SW480 (cell line): ENCODE measurements around the gene HEATR5A.
A peak's percentile ranks its signal among the peaks of the same experiment; 100 is the strongest.
"Not testable (repeated sequence)": the region's sequence is repeated elsewhere in the genome, so short reads cannot be mapped to it uniquely, and the experiment has no call there.

Experiments
- DNase-seq: peaks from one replicate; pipeline ENCODE4 v3.0.0-alpha.2; 2016; ENCODE audit warnings: low spot score

The HEATR5A gene

DNA sequence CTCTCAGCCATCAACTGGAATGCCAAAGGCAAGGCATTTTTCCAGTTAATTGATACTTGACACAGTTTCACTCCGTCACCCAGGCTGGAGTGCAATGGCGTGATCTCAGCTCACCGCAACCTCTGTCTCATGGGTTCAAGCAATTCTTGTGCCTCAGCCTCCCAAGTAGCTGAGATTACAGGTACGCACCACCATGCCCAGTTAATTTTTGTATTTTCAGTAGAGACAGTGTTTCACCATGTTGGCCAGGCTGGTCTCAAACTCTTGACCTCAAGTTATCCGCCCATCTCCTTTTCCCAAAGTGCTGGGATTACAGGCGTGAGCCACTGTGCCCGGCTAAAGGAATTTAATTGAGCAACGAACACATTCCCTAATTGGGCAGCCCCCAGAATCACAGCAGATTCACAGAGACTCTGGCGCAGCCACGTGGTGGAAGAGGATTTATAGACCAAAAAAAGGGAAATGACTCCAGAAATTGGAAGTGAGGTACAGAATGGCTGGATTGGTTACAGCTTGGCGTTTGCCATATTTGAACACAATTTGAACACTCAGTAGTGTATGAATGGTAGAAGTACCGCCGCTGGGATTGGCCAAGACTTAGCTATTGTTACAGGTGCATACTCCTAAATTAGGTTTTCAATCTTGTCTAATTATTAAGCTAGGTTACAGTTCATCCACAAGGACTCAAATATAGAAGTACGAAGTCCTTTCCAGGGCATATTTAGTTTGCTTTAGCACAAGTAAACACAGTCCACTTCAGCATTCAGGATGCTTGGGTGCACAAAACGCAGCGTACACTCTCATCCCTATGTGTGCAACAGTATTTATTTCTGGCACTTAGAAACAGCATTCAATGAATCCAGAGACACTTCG lies 162.6 kb downstream of the HEATR5A start:
- not testable (repeated sequence) for DNase-seq

DNA sequence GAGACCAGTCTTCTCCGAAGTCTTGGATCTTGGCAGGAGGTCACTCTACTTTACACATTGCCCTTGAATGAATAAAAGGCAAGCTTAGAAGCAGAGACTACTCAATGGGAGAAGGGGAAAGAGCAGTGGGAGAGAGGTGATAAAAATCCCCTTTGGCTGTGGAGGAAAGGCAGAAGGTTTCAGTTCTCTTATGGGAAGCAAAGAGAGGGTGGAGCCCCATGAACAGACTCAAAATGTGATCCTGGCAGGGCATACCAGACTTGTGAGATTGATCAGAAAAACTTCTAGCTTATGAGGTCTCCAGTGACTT lies 163.2 kb downstream of the HEATR5A start:
- DNase-seq = no peak

DNA sequence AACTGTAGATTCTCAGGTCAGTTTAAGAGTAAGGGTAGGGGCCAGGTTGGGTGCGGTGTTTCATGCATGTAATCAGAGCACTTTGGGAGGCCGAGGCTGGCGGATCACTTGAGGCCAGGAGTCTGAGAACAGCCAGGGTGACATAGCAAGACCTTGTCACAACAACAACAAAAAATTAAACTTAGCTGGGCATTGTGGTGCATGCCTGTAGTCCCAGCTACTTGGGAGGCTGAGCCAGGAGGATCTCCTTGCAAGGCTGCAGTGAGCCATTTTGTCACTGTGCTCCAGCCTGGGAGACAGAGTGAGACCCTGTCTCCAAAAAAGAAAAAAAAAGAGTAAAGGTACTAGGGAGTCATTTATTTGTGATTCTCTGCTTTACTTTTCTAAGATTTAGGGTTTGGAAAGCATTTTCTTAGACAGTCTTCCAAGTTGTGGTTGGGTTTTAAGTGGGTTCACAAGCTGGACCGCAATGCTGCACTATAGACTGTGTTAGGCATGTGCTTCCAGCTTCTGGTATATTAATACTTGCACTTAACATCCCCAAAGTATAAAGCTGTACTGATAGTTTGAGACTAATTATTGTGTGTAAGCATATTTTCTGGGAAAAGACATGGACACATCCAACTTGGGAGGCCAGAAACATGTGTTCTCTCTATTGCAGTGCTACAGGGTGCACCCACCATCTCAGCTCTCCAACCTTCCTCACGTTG lies 163.7 kb downstream of the HEATR5A start:
- DNase-seq = no peak

DNA sequence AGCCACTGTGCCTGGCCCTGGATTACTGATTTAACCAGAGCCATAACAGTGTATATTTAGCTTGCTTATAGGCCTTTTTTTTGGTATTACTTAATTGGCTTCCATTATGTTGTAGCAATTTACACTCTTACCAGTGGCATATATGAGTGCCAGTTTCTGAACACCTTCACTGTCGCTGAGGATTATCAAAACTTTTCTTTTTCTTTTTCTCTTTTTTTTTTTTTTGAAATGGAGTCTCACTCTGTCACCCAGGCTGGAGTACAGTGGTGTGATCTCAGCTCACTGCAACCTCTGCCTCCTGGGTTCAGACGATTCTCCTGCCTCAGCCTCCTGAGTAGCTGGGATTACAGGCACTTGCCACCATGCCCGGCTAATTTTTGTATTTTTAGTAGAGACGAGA lies 164.4 kb downstream of the HEATR5A start:
- not testable (repeated sequence) for DNase-seq

DNA sequence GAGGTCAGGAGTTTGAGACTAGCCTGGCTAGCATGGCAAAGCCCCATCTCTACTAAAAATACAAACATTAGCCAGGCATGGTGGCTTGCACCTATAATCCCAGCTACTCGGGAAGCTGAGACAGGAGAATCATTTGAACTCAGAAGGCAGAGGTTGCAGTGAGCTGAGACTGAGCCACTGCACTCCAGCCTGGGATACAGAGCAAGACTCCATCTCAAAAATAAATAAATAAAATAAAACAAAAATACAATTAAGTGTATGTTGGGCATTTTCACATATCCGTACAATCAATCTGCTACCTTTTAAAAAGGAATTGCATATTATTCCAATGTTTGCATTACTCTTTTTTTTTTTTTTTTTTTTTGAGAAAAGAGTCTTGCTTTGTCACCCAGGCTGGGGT lies 165.1 kb downstream of the HEATR5A start:
- no peak for DNase-seq

DNA sequence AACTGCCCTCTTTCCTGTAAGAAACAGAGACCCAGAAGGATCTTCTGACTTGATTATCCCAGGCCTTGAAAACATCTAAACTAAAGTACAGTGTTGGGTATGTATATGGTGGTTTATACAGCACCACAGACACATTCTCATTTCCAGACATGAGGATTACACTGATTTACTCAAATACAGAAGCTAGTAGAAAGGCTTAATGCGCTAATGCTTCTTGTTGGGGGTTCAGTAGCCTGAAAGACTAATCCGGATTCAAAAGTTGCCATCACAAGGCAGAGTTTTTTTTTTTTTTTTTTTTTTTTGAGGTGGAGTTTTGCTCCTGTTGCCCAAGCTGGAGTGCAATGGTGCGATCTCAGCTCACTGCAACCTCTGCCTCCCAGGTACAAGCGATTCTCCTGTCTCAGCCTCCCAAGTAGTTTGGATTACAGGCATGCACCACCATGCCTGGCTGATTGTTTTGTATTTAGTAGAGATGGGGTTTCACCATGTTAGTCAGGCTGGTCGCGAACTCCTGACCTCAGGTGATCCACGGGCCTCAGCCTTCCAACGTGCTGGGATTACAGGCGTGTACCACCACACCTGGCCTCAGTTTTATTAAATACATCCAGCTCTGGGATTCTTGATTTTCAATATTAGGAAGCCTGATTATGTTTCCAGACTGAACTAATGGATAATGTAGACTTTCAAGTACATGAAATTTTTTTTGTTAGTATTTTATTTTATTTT lies 166.4 kb downstream of the HEATR5A start:
- DNase-seq = no peak

DNA sequence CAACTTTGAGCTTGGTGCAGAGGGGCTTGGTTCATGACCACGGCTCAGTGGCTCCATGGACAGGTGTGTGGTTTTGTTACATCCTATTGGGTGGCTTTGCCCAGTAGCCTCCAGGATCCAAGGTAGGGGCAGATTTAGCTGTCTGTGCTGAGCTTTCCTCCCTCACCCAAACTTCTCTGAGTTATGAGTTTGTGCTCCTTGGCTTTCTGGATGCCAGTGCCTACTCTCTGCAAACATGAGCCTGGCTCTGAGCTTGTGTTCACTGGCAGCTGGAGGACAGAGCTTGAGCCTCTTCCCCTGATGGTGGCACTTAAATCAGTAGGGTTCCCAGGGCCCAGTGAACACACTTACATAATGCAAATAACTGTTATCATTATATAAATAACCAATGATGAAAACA lies 167.5 kb downstream of the HEATR5A start:
- DNase-seq = no peak

DNA sequence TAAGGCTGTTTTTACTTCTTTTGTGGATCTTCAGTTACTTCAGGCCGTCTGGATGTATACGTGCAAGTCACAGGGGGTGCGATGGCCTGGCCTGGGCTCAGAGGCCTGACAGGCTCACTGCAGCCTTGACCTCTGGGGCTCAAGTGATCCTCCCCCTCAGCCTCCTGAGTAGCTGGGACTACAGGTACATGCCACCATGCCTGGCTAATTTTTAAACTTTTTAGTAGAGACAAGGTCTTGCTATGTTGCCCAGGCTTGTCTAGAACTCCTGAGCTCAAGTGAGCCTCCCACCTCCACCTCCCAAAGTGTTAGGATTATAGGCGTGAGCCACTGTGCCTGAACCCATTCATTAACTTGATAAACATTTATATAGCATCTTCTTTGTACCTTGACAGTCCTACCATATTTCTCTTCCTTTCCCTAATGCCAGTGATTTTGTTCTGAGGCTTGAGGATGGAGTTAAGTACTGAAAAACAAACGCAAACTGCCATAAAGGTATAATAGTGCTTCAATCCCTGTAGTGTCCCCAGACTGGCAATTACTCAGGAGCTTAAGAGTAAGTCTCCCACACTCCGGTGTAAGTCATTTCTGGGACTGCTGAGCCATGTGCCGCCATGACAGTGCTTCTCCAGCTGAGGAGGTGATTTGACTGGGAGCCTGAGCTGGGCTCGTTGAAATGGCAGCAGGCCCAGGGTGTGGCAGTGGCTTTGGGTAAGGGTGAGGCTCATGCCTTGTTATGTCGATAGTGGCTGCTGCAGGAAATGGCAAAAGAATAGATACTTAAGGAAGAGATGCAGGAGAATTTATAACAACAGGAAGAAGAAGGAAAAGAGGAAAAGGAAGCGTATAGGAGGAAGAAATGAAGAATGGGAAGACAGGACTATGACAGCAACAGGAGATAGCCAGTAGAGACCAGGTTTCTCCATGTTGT lies 169.1 kb downstream of the HEATR5A start:
- DNase-seq = no peak

DNA sequence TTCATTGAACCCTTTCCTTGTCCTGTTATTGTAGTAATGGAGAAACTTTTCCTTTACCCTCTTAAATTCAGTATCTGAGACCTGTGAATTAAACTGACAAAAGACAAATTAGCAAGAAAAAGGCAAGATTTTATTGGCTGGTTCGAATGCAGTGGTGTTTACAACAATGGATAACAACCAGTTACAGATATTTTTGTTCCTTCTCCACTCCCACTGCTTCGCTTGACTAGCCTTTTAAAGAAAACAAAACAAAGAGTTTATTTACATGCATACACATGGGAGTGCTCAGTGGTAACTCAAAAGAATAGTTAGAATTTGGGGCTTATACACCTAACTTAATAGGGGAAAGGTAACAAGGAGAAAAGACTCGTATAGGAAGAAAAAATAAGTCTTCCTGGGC lies 175.7 kb downstream of the HEATR5A start:
- no peak for DNase-seq

DNA sequence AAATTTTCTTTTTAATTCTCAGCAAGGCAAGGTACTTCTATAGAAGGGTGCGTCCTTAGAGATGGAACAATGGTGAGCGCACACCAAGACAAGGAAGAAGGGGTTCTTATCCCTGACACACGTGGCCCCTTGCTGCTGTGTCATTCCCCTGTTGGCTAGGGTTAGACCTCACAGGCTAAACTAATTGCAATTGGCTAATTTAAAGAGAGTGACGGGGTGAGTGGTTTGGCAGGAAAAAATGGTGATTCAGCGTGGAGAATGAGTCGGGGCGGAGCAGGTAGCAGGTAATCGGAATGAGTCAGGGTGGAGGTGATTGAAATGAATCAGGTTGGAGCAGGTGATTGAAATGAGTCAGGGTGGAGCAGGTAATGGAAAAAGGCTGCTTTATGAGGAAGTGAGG lies 176.5 kb downstream of the HEATR5A start:
- DNase-seq = peak; percentile 80

DNA sequence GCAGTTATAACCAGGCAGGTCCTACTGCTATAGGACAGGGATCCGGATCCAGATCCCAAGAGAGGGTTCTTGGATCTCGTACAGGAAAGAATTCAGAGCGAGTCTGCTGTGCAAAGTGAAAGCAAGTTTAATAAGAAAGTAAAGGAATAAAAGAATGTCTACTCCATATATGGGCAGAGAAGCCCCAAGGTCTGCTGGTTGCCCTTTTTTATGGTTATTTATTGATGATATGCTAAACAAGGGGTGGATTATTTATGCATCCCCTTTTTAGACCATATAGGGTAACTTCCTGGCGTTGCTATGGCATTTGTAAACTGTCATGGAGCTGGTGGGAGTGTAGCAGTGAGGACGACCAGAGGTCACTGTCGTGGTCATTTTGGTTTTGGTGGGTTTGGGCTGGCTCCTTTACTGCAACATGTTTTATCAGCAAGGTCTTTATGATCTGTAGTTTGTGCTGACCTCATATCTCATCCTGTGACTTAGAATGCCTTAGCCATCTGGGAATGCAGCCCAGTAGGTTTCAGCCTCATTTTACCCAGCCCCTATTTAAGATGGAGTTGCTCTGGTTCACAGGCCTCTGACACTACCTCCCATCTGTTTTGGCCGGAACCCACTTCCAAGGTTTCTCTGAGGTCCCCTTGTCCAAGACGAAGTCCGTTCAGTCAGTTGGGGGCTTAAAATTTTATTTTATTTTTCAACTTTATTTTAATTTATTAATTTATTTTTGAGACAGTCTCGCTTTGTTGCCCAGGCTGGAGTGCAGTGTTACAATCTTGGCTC lies 178.0 kb downstream of the HEATR5A start:
- DNase-seq = not testable (repeated sequence)
